Activated CD4-positive, alpha-beta T cell treated with anti-CD3 and anti-CD28 coated beads, Interleukin-2, amount 10 ng/mL, durations not matched to agents 7 days and 5 days (primary cell): Measurements from ENCODE around the gene DSCAM. TPM values are rescaled to one million over a fixed set of nuclear protein-coding genes. Genes with fewer than 3 reads are reported as not detected.
"Not testable (repeated sequence)": the region's sequence is repeated elsewhere in the genome, so short reads cannot be mapped to it uniquely, and the experiment has no call there.

Experiments used
- CTCF ChIA-PET: fragments of 350-600 bp; sonication (Branson Sonifier 250); formaldehyde crosslinking; loops from one replicate; lab custom pipeline; 2021; ENCODE audit warnings: antibody characterized with exemption; lab: Charles Lee
- POLR2A ChIA-PET: fragments of 350-600 bp; sonication (Branson Sonifier 250); formaldehyde crosslinking; loops from one replicate; lab custom pipeline; 2021; ENCODE audit warnings: antibody characterized with exemption; lab: Charles Lee
- DNase-seq: peaks from one replicate; pipeline ENCODE4 v3.0.0-alpha.2; 2020
- H3K27ac Mint-ChIP-seq: one replicate; pipeline ENCODE4 v1.8.0; 2021; ENCODE audit warnings: mild to moderate bottlenecking, moderate library complexity, mixed read lengths
- H3K27me3 Mint-ChIP-seq: one replicate; pipeline ENCODE4 v1.8.0; 2021; ENCODE audit warnings: mixed read lengths
- H3K36me3 Mint-ChIP-seq: one replicate; pipeline ENCODE4 v1.8.0; 2021; ENCODE audit warnings: low read depth, mixed read lengths
- H3K4me1 Mint-ChIP-seq: one replicate; pipeline ENCODE4 v1.8.0; 2021; ENCODE audit warnings: mixed read lengths
- H3K4me3 Mint-ChIP-seq: one replicate; pipeline ENCODE4 v1.8.0; 2021; ENCODE audit warnings: mild to moderate bottlenecking, moderate library complexity, mixed read lengths
- H3K9me3 Mint-ChIP-seq: one replicate; pipeline ENCODE4 v1.8.0; 2021; ENCODE audit warnings: mixed read lengths
- total RNA-seq, 2 experiments: library from RNA; stranded (reverse); gene quantifications; one replicate each; pipeline ENCODE4 v1.2.3, GENCODE V29; 2021

Gene DSCAM
- total RNA-seq, 2 experiments from 2014 or later: not detected

GRCh38 chr21:40445349-40445921 is 401.5 kb downstream of the DSCAM start:
- CTCF ChIA-PET: no interaction called here
- Mint-ChIP-seq H3K4me1 (no peaks in the 10 kb centered on the region), H3K27me3 (no peaks in the 10 kb centered on the region), H3K36me3 (no peaks in the 10 kb centered on the region), H3K27ac (no peak overlapping the region), H3K9me3 (peaks cover 4% of the 10 kb centered on the region), H3K4me3 (no peak overlapping the region)
- POLR2A ChIA-PET: no interaction called here
- DNase-seq: no peak

GRCh38 chr21:40439581-40439980 is 407.4 kb downstream of the DSCAM start:
- POLR2A ChIA-PET, H3K27me3 Mint-ChIP-seq, CTCF ChIA-PET, H3K4me1 Mint-ChIP-seq, H3K36me3 Mint-ChIP-seq, H3K27ac Mint-ChIP-seq, H3K4me3 Mint-ChIP-seq, DNase-seq: not testable (repeated sequence)
- H3K9me3 Mint-ChIP-seq: peaks cover 10% of the 10 kb centered on the region

GRCh38 chr21:40438616-40439015 is 408.3 kb downstream of the DSCAM start:
- ChIA-PET POLR2A (no interaction called here), CTCF (no interaction called here)
- H3K4me1 Mint-ChIP-seq: no peaks in the 10 kb centered on the region
- H3K4me3 Mint-ChIP-seq: no peak overlapping the region
- DNase-seq: no peak
- peaks cover 10% of the 10 kb centered on the region for H3K9me3 Mint-ChIP-seq
- H3K36me3 Mint-ChIP-seq: no peaks in the 10 kb centered on the region
- no peaks in the 10 kb centered on the region for H3K27me3 Mint-ChIP-seq
- no peak overlapping the region for H3K27ac Mint-ChIP-seq

GRCh38 chr21:40436261-40436660 is 410.7 kb downstream of the DSCAM start:
- H3K4me1 Mint-ChIP-seq: no peaks in the 10 kb centered on the region
- H3K4me3 Mint-ChIP-seq: no peak overlapping the region
- ChIA-PET CTCF (no interaction called here), POLR2A (no interaction called here)
- H3K36me3 Mint-ChIP-seq: no peaks in the 10 kb centered on the region
- DNase-seq: no peak
- peaks cover 7% of the 10 kb centered on the region for H3K9me3 Mint-ChIP-seq
- H3K27me3 Mint-ChIP-seq: no peaks in the 10 kb centered on the region
- H3K27ac Mint-ChIP-seq: no peak overlapping the region

- no peak overlapping the region for H3K27ac Mint-ChIP-seq
- POLR2A ChIA-PET: no interaction called here
- H3K4me3 Mint-ChIP-seq: no peak overlapping the region
- CTCF ChIA-PET: no interaction called here
- no peaks in the 10 kb centered on the region for H3K27me3 Mint-ChIP-seq
- no peaks in the 10 kb centered on the region for H3K36me3 Mint-ChIP-seq
- peaks cover 8% of the 10 kb centered on the region for H3K9me3 Mint-ChIP-seq
- no peaks in the 10 kb centered on the region for H3K4me1 Mint-ChIP-seq
- no peak for DNase-seq
Observed at GRCh38 chr21:40433538-40433937, 413.4 kb downstream of the DSCAM start.

- H3K4me3 Mint-ChIP-seq: no peak overlapping the region
- no peak overlapping the region for H3K27ac Mint-ChIP-seq
- H3K9me3 Mint-ChIP-seq: peaks cover 2% of the 10 kb centered on the region
- no peaks in the 10 kb centered on the region for H3K27me3 Mint-ChIP-seq
- no peaks in the 10 kb centered on the region for H3K36me3 Mint-ChIP-seq
- CTCF ChIA-PET: no interaction called here
- DNase-seq: no peak
- no peaks in the 10 kb centered on the region for H3K4me1 Mint-ChIP-seq
- POLR2A ChIA-PET: no interaction called here
Observed at GRCh38 chr21:40425981-40426380, 421.0 kb downstream of the DSCAM start.

- Mint-ChIP-seq H3K4me1 (no peaks in the 10 kb centered on the region), H3K9me3 (peaks cover 9% of the 10 kb centered on the region), H3K36me3 (no peaks in the 10 kb centered on the region), H3K4me3 (no peak overlapping the region), H3K27me3 (no peaks in the 10 kb centered on the region), H3K27ac (no peak overlapping the region)
- CTCF ChIA-PET: no interaction called here
- DNase-seq: no peak
- POLR2A ChIA-PET: no interaction called here
Observed at GRCh38 chr21:40422896-40423635, 423.9 kb downstream of the DSCAM start.

- ChIA-PET POLR2A (no interaction called here), CTCF (no interaction called here)
- Mint-ChIP-seq H3K36me3 (no peaks in the 10 kb centered on the region), H3K27me3 (no peaks in the 10 kb centered on the region), H3K4me1 (no peaks in the 10 kb centered on the region), H3K9me3 (peaks cover 9% of the 10 kb centered on the region), H3K27ac (no peak overlapping the region), H3K4me3 (no peak overlapping the region)
- no peak for DNase-seq
Observed at GRCh38 chr21:40421121-40421520, 425.8 kb downstream of the DSCAM start.

GRCh38 chr21:40416572-40416971 is 430.4 kb downstream of the DSCAM start:
- H3K4me3 Mint-ChIP-seq: no peak overlapping the region
- peaks cover 7% of the 10 kb centered on the region for H3K9me3 Mint-ChIP-seq
- POLR2A ChIA-PET: no interaction called here
- CTCF ChIA-PET: no interaction called here
- no peaks in the 10 kb centered on the region for H3K36me3 Mint-ChIP-seq
- H3K4me1 Mint-ChIP-seq: no peaks in the 10 kb centered on the region
- DNase-seq: no peak
- H3K27me3 Mint-ChIP-seq: no peaks in the 10 kb centered on the region
- no peak overlapping the region for H3K27ac Mint-ChIP-seq

- H3K36me3 Mint-ChIP-seq: no peaks in the 10 kb centered on the region
- no peaks in the 10 kb centered on the region for H3K27me3 Mint-ChIP-seq
- ChIA-PET POLR2A (no interaction called here), CTCF (no interaction called here)
- no peak overlapping the region for H3K4me3 Mint-ChIP-seq
- no peak for DNase-seq
- no peaks in the 10 kb centered on the region for H3K4me1 Mint-ChIP-seq
- H3K9me3 Mint-ChIP-seq: no peaks in the 10 kb centered on the region
- no peak overlapping the region for H3K27ac Mint-ChIP-seq
Observed at GRCh38 chr21:40408561-40408960, 438.4 kb downstream of the DSCAM start.

- H3K4me3 Mint-ChIP-seq: no peak overlapping the region
- ChIA-PET POLR2A (no interaction called here), CTCF (no interaction called here)
- no peak overlapping the region for H3K27ac Mint-ChIP-seq
- H3K27me3 Mint-ChIP-seq: no peaks in the 10 kb centered on the region
- no peaks in the 10 kb centered on the region for H3K4me1 Mint-ChIP-seq
- no peaks in the 10 kb centered on the region for H3K36me3 Mint-ChIP-seq
- H3K9me3 Mint-ChIP-seq: no peaks in the 10 kb centered on the region
- DNase-seq: no peak
Observed at GRCh38 chr21:40404396-40404800, 442.6 kb downstream of the DSCAM start.

GRCh38 chr21:40402884-40403582 is 443.9 kb downstream of the DSCAM start:
- POLR2A ChIA-PET: no interaction called here
- H3K4me1 Mint-ChIP-seq: no peaks in the 10 kb centered on the region
- no peak overlapping the region for H3K4me3 Mint-ChIP-seq
- H3K27me3 Mint-ChIP-seq: no peaks in the 10 kb centered on the region
- no peak overlapping the region for H3K27ac Mint-ChIP-seq
- no peaks in the 10 kb centered on the region for H3K9me3 Mint-ChIP-seq
- H3K36me3 Mint-ChIP-seq: no peaks in the 10 kb centered on the region
- CTCF ChIA-PET: no interaction called here
- no peak for DNase-seq

GRCh38 chr21:40395732-40396131 is 451.2 kb downstream of the DSCAM start:
- POLR2A ChIA-PET: no interaction called here
- DNase-seq: no peak
- no peaks in the 10 kb centered on the region for H3K4me1 Mint-ChIP-seq

More at GRCh38 chr21:40395732-40396131, 451.2 kb downstream of the DSCAM start:
- CTCF ChIA-PET: no interaction called here
- no peak overlapping the region for H3K27ac Mint-ChIP-seq
- H3K36me3 Mint-ChIP-seq: no peaks in the 10 kb centered on the region
- H3K9me3 Mint-ChIP-seq: no peaks in the 10 kb centered on the region
- H3K27me3 Mint-ChIP-seq: no peaks in the 10 kb centered on the region
- no peak overlapping the region for H3K4me3 Mint-ChIP-seq
